Esophagus squamous epithelium (tissue), 4 donors: ENCODE results near the gene MTHFSD. TPM values are rescaled to one million over a fixed set of nuclear protein-coding genes. Genes with fewer than 3 reads are reported as not detected.

Source experiments
- total RNA-seq, 4 donors: library from RNA; depleted of rRNA; stranded (reverse); fragments of >200 nt; gene quantifications; one replicate each; pipeline ENCODE4 v1.1.0, GENCODE V29; 2016

The MTHFSD gene
- total RNA-seq, 4 donors from 2014 or later: 10.7 to 17.7 (median 14.8) TPM

Other genes with a start within 250 kb of the MTHFSD start
- gene FOXF1, start 44.7 kb downstream of the MTHFSD start, total RNA-seq: 1 to 10 TPM in 3 of 4 donors, under 1 TPM in 1; 0.76 to 8.6 (median 3.0) TPM
- under 1 TPM; 0.09 to 0.57 (median 0.40) TPM for gene FOXC2, start 11.6 kb upstream of the MTHFSD start, total RNA-seq
- 1 to 10 TPM in 1 of 4 donors, under 1 TPM in 2, not detected in 1; 0.13 to 1.6 (median 0.57) TPM for gene FOXL1, start 23.3 kb upstream of the MTHFSD start, total RNA-seq